ENCODE measurements around the gene SMC1B. TPM values are rescaled to one million over a fixed set of nuclear protein-coding genes. Genes with fewer than 3 reads are reported as not detected.

The SMC1B gene
- total RNA-seq, 3 donors from 2014 or later (not counting 1 experiment from before 2014, with no cell fraction given) = 0.07 to 0.09 TPM; not detected in 1

DNA sequence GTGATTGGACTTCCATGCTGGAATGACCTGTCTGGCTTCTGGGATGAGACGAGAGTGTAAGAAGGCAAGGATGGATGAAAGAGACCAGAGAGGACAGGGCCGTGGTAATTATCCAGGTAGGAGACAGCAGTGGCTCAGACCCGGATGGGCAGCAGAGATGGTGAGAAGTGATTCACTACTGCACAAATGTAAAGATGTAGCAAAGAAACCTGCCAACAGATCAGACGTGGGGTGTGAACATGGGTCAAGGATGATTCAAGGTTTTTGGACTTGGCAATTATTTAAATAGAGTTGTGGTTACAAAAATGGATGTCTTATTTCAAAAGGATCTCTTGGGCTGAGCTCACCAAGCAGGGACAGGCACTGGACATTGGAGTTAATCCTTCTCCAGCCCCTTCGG, 32.8 kb upstream of the SMC1B start:
- H3K36me3 Mint-ChIP-seq = no peaks in the 10 kb centered on the region
- no peak overlapping the region for H3K4me3 Mint-ChIP-seq
- peaks cover 2% of the 10 kb centered on the region for H3K27me3 ChIP-seq (ENCODE audit: control insufficient read depth, insufficient read depth, low read length)
- no peaks in the 10 kb centered on the region for H3K9me3 Mint-ChIP-seq
- peaks cover 1 to 2% of the 10 kb centered on the region in 2 donors for H3K27me3 Mint-ChIP-seq (ENCODE audit: low read depth in 2 of 2)
- intact Hi-C loops (cut with micrococcal nuclease) = no loop called here
- DNase-seq (no peak), ATAC-seq (no peak)
- H3K27ac Mint-ChIP-seq = no peak overlapping the region
- H3K4me1 ChIP-seq (ENCODE audit: control insufficient read depth, insufficient read depth, low read length) = no peaks in the 10 kb centered on the region
- H3K27ac ChIP-seq (ENCODE audit: low read length) = no peak overlapping the region
- H3K4me3 ChIP-seq (ENCODE audit: low read length) = no peak overlapping the region
- H3K36me3 ChIP-seq (ENCODE audit: control insufficient read depth, insufficient read depth, low read length) = no peaks in the 10 kb centered on the region
- TF ChIP-seq, protein P1, sequence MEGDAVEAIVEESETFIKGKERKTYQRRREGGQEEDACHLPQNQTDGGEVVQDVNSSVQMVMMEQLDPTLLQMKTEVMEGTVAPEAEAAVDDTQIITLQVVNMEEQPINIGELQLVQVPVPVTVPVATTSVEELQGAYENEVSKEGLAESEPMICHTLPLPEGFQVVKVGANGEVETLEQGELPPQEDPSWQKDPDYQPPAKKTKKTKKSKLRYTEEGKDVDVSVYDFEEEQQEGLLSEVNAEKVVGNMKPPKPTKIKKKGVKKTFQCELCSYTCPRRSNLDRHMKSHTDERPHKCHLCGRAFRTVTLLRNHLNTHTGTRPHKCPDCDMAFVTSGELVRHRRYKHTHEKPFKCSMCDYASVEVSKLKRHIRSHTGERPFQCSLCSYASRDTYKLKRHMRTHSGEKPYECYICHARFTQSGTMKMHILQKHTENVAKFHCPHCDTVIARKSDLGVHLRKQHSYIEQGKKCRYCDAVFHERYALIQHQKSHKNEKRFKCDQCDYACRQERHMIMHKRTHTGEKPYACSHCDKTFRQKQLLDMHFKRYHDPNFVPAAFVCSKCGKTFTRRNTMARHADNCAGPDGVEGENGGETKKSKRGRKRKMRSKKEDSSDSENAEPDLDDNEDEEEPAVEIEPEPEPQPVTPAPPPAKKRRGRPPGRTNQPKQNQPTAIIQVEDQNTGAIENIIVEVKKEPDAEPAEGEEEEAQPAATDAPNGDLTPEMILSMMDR (IDR thresholded peaks at IDR 0.05) = no peak
- H3K9me3 ChIP-seq (ENCODE audit: control insufficient read depth, insufficient read depth, low read length) = no peaks in the 10 kb centered on the region
- WGBS (ENCODE audit: insufficient coverage) = 88% methylated on average over 5 of the region's 5 CpGs
- H3K4me1 Mint-ChIP-seq = peaks cover 0 to 1% of the 10 kb centered on the region in 2 donors

DNA sequence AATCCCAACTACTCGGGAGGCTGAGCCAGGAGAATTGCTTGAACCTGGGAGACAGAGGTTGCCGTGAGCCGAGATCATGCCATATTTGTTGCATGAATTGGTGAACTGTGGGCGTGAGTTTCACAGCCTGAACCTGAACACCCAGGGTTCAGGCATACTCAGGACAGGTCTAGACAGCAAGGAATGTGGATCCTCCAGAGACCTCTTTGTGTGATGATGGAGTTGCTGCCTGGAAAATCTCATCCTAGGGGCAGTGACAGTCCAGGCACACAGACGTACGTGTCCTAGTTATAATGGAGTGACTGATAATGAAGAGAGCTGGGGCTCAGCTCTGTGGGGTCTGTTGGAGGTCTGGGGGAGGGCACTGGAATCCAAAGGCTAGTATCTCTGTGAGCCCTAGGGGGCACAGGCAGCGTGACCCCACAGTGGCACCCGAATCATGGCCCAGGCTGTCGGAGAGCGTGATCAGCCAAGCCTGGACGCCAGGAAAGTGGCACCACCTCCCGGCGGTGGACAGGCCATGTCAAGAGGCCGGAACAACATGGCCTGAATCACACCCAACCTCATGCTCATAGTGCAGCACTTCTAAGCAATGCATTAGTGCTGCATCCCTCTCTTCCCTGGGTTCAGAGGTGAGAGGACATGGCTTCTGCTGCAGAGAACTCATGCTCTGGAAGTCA, 31.8 kb upstream of the SMC1B start:
- Histone ChIP-seq H3K4me1 (ENCODE audit: control insufficient read depth, insufficient read depth, low read length) (no peaks in the 10 kb centered on the region), H3K27me3 (ENCODE audit: control insufficient read depth, insufficient read depth, low read length) (peaks cover 2% of the 10 kb centered on the region), H3K27ac (ENCODE audit: low read length) (no peak overlapping the region), H3K36me3 (ENCODE audit: control insufficient read depth, insufficient read depth, low read length) (no peaks in the 10 kb centered on the region), H3K9me3 (ENCODE audit: control insufficient read depth, insufficient read depth, low read length) (no peaks in the 10 kb centered on the region), H3K4me3 (ENCODE audit: low read length) (no peak overlapping the region)
- no peak overlapping the region for H3K4me3 Mint-ChIP-seq
- intact Hi-C loops (cut with micrococcal nuclease) = no loop called here
- TF ChIP-seq, protein P1 (IDR thresholded peaks at IDR 0.05) = no peak
- WGBS (ENCODE audit: insufficient coverage) = 92% methylated on average over 14 of the region's 14 CpGs
- H3K4me1 Mint-ChIP-seq = peaks cover 0 to 8% of the 10 kb centered on the region in 2 donors
- no peaks in the 10 kb centered on the region for H3K9me3 Mint-ChIP-seq
- H3K27ac Mint-ChIP-seq = no peak overlapping the region
- peaks cover 8 to 12% of the 10 kb centered on the region in 2 donors for H3K27me3 Mint-ChIP-seq (ENCODE audit: low read depth in 2 of 2)
- ATAC-seq = no peak
- H3K36me3 Mint-ChIP-seq = no peaks in the 10 kb centered on the region
- no peak for DNase-seq

DNA sequence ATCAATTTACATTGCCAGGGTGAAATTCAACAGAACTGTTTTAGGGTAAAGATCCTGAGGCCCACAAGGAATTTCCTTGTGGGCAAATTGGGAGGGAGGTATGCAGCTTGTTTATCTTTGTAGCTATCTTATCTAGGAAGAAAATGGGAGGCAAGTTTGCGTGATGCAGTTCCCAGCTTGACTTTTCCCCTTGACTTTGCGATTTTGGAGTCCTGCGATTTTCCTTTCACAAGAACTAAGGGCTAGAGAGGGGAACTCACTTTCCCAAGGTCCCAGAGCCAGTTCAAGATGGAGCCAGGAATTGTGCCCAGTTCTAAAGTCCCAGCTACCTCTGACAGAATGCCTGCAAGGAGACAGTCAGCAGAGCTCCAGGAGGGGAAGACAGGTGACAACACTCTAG, 30.8 kb upstream of the SMC1B start:
- peaks cover 2% of the 10 kb centered on the region for H3K27me3 ChIP-seq (ENCODE audit: control insufficient read depth, insufficient read depth, low read length)
- no peaks in the 10 kb centered on the region for H3K9me3 ChIP-seq (ENCODE audit: control insufficient read depth, insufficient read depth, low read length)
- WGBS (ENCODE audit: insufficient coverage) = 92% methylated on average over 3 of the region's 3 CpGs
- Mint-ChIP-seq H3K4me1 (peaks cover 0 to 8% of the 10 kb centered on the region in 2 donors), H3K9me3 (no peaks in the 10 kb centered on the region), H3K36me3 (no peaks in the 10 kb centered on the region), H3K27me3 (ENCODE audit: low read depth in 2 of 2) (peaks cover 8 to 12% of the 10 kb centered on the region in 2 donors), H3K27ac (no peak overlapping the region), H3K4me3 (no peak overlapping the region)
- DNase-seq (no peak), ATAC-seq (no peak)
- intact Hi-C loops (cut with micrococcal nuclease) = no loop called here
- H3K4me1 ChIP-seq (ENCODE audit: control insufficient read depth, insufficient read depth, low read length) = no peaks in the 10 kb centered on the region
- no peak overlapping the region for H3K4me3 ChIP-seq (ENCODE audit: low read length)
- TF ChIP-seq, protein P1 (IDR thresholded peaks at IDR 0.05) = no peak
- H3K27ac ChIP-seq (ENCODE audit: low read length) = no peak overlapping the region
- no peaks in the 10 kb centered on the region for H3K36me3 ChIP-seq (ENCODE audit: control insufficient read depth, insufficient read depth, low read length)

DNA sequence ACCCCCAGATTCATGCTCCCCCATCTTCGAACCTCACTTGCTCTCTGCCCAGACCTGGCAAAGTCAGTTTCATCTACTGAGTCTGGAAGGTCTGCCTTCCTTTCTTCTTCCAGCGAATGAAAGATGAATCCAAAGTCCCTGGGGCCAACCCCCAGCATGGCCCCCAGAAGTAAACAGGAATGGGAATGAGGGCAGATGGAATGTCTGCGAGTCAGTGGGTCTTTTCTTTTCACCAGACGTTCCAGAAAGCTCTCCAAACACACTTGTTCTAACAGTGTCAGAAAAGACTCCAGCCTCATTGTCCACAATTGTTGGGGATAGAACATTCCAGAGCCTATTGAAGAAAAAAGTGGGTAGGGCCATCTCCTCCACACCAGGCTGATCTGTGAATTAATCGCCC, 28.7 kb upstream of the SMC1B start:
- H3K4me3 Mint-ChIP-seq = no peak overlapping the region
- WGBS (ENCODE audit: insufficient coverage) = 94% methylated on average over 3 of the region's 5 CpGs

More for the DNA sequence above, 28.7 kb upstream of the SMC1B start:
- Mint-ChIP-seq H3K9me3 (no peaks in the 10 kb centered on the region), H3K27ac (no peak overlapping the region), H3K27me3 (ENCODE audit: low read depth in 2 of 2) (peaks cover 8 to 12% of the 10 kb centered on the region in 2 donors), H3K4me1 (peaks cover 0 to 8% of the 10 kb centered on the region in 2 donors), H3K36me3 (no peaks in the 10 kb centered on the region)
- no peaks in the 10 kb centered on the region for H3K36me3 ChIP-seq (ENCODE audit: control insufficient read depth, insufficient read depth, low read length)
- DNase-seq = no peak
- TF ChIP-seq, protein P1 (IDR thresholded peaks at IDR 0.05) = no peak
- no peak overlapping the region for H3K4me3 ChIP-seq (ENCODE audit: low read length)
- H3K4me1 ChIP-seq (ENCODE audit: control insufficient read depth, insufficient read depth, low read length) = no peaks in the 10 kb centered on the region
- no peak overlapping the region for H3K27ac ChIP-seq (ENCODE audit: low read length)
- intact Hi-C loops (cut with micrococcal nuclease) = no loop called here
- no peak for ATAC-seq
- H3K9me3 ChIP-seq (ENCODE audit: control insufficient read depth, insufficient read depth, low read length) = no peaks in the 10 kb centered on the region
- H3K27me3 ChIP-seq (ENCODE audit: control insufficient read depth, insufficient read depth, low read length) = peaks cover 2% of the 10 kb centered on the region
